Measurements from ENCODE around the gene ADAMTSL4. TPM values are rescaled to one million over a fixed set of nuclear protein-coding genes. Genes with fewer than 3 reads are reported as not detected.
A peak's percentile ranks its signal among the peaks of the same experiment; 100 is the strongest.

Gene ADAMTSL4
- total and polyA plus RNA-seq, 10 donors: 2.8 to 19.1 (median 11.1) TPM

DNA sequence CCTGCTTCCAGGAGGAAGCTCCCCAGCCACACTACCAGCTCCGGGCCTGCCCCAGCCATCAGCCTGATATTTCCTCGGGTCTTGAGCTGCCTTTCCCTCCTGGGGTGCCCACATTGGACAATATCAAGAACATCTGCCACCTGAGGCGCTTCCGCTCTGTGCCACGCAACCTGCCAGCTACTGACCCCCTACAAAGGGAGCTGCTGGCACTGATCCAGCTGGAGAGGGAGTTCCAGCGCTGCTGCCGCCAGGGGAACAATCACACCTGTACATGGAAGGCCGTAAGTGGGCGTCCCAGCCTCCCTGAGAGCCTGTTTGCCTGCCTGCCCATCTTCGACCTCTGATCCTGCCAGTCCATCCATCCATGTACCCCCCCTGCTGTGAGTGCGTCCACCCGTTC, 37.7 kb upstream of the ADAMTSL4 start:
- DNase-seq: peak; percentile 56
- no peaks in the 10 kb centered on the region for H3K9me3 ChIP-seq

DNA sequence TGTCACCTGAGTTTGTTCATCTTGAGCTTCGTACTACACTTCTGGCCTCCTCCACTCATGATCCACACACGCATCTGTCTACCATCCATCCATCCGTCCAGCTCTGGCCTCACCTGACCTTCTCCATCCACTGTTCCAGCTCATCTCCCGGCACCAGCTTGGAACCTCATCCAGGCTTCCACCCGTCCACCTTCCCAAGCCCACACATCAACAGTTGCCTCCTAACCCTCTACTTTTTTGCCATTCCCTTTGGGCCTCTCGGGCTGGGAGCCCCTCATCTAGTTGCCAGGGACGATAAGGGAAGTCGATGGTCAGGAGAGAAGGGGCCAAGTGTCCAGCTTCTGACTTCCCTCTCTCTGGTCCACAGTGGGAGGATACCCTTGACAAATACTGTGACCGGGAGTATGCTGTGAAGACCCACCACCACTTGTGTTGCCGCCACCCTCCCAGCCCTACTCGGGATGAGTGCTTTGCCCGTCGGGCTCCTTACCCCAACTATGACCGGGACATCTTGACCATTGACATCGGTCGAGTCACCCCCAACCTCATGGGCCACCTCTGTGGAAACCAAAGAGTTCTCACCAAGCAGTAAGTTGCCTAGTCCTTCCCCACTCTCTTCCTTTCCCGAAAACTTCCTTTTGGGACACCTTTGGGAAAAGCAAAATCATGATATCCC, 37.1 kb upstream of the ADAMTSL4 start:
- H3K36me3 ChIP-seq: peaks cover 0 to 28% (median under 1%) of the 10 kb centered on the region in 6 donors
- intact Hi-C loops (cut with DNase I; ENCODE audit: low total_unique reads): no loop called here
- DNase-seq: peak; percentile 51
- no peak overlapping the region for H3K27ac ChIP-seq
- no peak overlapping the region for H3K4me3 ChIP-seq
- H3K27me3 ChIP-seq (replicated peaks in 1 of 7): no peaks in the 10 kb centered on the region
- no peak for TF ChIP-seq POLR2AphosphoS5 (IDR thresholded peaks at IDR 0.05)
- TF ChIP-seq POLR2A (IDR thresholded peaks at IDR 0.05): no peak
- TF ChIP-seq, protein P1, sequence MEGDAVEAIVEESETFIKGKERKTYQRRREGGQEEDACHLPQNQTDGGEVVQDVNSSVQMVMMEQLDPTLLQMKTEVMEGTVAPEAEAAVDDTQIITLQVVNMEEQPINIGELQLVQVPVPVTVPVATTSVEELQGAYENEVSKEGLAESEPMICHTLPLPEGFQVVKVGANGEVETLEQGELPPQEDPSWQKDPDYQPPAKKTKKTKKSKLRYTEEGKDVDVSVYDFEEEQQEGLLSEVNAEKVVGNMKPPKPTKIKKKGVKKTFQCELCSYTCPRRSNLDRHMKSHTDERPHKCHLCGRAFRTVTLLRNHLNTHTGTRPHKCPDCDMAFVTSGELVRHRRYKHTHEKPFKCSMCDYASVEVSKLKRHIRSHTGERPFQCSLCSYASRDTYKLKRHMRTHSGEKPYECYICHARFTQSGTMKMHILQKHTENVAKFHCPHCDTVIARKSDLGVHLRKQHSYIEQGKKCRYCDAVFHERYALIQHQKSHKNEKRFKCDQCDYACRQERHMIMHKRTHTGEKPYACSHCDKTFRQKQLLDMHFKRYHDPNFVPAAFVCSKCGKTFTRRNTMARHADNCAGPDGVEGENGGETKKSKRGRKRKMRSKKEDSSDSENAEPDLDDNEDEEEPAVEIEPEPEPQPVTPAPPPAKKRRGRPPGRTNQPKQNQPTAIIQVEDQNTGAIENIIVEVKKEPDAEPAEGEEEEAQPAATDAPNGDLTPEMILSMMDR (IDR thresholded peaks at IDR 0.05 in 8 of 11, conservative IDR thresholded peaks at IDR 0.05 in 3 of 11): no peak
- WGBS, 5 donors: 87 to 93% (median 91%) methylated on average over 17 of the region's 17 CpGs
- H3K9me3 ChIP-seq: no peaks in the 10 kb centered on the region
- H3K4me1 ChIP-seq: peaks cover 7 to 45% (median 20%) of the 10 kb centered on the region in 6 donors

More for the DNA sequence above, 37.7 kb upstream of the ADAMTSL4 start:
- no peak overlapping the region for H3K4me3 ChIP-seq
- H3K36me3 ChIP-seq: peaks cover 0 to 33% (median 6%) of the 10 kb centered on the region in 6 donors
- WGBS, 5 donors: 90 to 93% (median 92%) methylated on average over 7 to 12 of the region's 12 CpGs
- H3K27ac ChIP-seq: peak overlapping the region in 1 of 8 donors; percentile 26
- no peaks in the 10 kb centered on the region for H3K27me3 ChIP-seq (replicated peaks in 1 of 7)
- H3K4me1 ChIP-seq: peaks cover 6 to 39% (median 14%) of the 10 kb centered on the region in 6 donors
- intact Hi-C loops (cut with DNase I; ENCODE audit: low total_unique reads): no loop called here
- TF ChIP-seq, protein P1 (IDR thresholded peaks at IDR 0.05 in 8 of 11, conservative IDR thresholded peaks at IDR 0.05 in 3 of 11): no peak

GRCh38 chr1:150512846-150513245, 36.4 kb upstream of the ADAMTSL4 start:
- H3K27me3 ChIP-seq (replicated peaks in 1 of 7): no peaks in the 10 kb centered on the region
- peaks cover 0 to 20% (median 0%) of the 10 kb centered on the region in 6 donors for H3K36me3 ChIP-seq
- TF ChIP-seq POLR2A (IDR thresholded peaks at IDR 0.05) (no peak), POLR2AphosphoS5 (IDR thresholded peaks at IDR 0.05) (no peak)
- TF ChIP-seq, protein P1 (IDR thresholded peaks at IDR 0.05 in 8 of 11, conservative IDR thresholded peaks at IDR 0.05 in 3 of 11): no peak
- no peaks in the 10 kb centered on the region for H3K9me3 ChIP-seq
- H3K4me3 ChIP-seq: no peak overlapping the region
- WGBS, 5 donors: 76 to 93% (median 77%) methylated on average over 2 of the region's 2 CpGs
- H3K27ac ChIP-seq: no peak overlapping the region
- intact Hi-C loops (cut with DNase I; ENCODE audit: low total_unique reads): no loop called here
- peak; percentile 8 for DNase-seq
- H3K4me1 ChIP-seq: peaks cover 7 to 49% (median 20%) of the 10 kb centered on the region in 6 donors

DNA sequence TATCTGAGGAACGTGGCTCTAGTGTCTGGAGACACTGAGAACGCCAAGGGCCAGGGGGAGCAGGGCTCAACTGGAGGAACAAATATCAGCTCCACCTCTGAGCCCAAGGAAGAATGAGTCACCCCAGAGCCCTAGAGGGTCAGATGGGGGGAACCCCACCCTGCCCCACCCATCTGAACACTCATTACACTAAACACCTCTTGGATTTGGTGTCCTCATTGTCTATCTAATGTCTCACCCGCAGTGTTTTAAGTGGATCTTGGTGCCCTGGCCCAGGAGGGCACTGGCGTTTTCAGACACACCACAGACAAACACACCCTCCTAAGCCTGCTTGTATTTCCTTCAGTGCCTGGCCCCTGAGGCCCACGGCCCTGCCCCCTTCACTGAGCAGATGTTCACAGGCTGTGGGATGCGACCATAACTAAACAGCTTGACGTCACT, 35.8 kb upstream of the ADAMTSL4 start:
- 85 to 89% (median 87%) methylated on average over 7 of the region's 7 CpGs for WGBS, 5 donors
- no peaks in the 10 kb centered on the region for H3K27me3 ChIP-seq (replicated peaks in 1 of 7)
- peaks cover 7 to 44% (median 20%) of the 10 kb centered on the region in 6 donors for H3K4me1 ChIP-seq
- H3K36me3 ChIP-seq: peaks cover 0 to 17% (median 0%) of the 10 kb centered on the region in 6 donors
- intact Hi-C loops (cut with DNase I; ENCODE audit: low total_unique reads): no loop called here
- TF ChIP-seq, protein P1 (IDR thresholded peaks at IDR 0.05 in 8 of 11, conservative IDR thresholded peaks at IDR 0.05 in 3 of 11): no peak
- no peak for TF ChIP-seq POLR2AphosphoS5 (IDR thresholded peaks at IDR 0.05)
- H3K9me3 ChIP-seq: no peaks in the 10 kb centered on the region
- peak; percentile 33 for DNase-seq
- no peak overlapping the region for H3K27ac ChIP-seq
- H3K4me3 ChIP-seq: no peak overlapping the region

All from spleen (tissue), 11 donors.